NCI-H524 (cell line): ENCODE measurements around the gene SLC66A3.

ENCODE experiments used
- DNase-seq, 2 experiments: peaks; one replicate each; lab custom pipeline; 2025; lab: John Stamatoyannopoulos, UW

Gene SLC66A3

DNA sequence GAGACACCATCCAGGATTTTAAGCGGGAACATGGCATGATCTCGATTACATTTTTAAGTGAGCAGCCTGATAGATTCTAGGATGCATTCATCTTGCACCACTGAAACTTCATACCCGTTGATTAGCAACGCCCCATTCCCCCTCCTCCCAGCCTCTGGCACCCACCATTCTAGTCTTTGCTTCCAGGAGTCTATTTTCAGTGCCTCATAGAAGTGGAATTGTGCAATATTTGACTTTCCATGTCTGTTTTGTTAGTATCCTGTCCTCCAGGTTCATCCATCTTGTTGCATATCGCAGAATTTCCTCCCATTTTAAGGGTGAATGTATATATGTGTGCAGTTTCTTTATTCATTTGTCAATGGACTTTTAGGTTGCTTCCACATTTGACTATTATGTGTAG lies 20.9 kb upstream of the SLC66A3 start:
- DNase-seq = no peak

DNA sequence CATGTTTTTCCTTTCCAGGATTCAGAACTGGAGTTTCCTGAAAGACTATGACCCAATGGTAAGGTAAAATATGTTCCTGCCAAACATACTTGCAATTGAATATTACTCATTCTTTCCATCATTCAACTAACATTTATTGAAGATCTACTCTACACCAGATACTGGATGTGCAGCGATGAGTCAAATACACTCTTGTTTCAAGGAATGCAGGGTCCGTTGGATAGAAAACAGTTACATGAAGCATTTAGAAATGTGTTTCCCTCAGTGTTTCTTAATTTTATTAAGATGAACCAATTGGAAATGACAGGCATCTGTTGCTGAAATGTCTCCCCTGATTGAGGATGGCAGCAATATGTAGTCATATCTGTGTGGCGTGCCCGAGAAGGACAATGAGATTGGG lies 14.8 kb upstream of the SLC66A3 start:
- no peak for DNase-seq

DNA sequence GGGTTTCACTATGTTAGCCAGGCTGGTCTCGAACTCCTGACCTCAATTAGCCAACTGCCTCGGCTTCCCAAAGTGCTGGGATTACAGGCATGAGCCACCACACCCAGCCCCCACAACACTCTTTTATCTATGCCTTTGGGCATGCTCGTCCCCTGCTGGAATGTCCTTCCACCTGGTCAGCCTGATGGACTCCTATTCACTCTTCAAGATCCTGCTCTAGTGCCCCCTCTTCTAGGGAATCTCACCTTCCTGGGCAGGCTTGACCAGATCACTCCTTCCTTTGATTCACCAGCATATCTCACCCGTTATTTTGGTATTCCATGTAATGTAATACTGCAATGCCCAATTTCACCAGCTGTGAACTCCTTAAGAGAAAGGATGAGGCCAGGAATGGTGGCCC lies 13.9 kb upstream of the SLC66A3 start:
- DNase-seq = no peak

DNA sequence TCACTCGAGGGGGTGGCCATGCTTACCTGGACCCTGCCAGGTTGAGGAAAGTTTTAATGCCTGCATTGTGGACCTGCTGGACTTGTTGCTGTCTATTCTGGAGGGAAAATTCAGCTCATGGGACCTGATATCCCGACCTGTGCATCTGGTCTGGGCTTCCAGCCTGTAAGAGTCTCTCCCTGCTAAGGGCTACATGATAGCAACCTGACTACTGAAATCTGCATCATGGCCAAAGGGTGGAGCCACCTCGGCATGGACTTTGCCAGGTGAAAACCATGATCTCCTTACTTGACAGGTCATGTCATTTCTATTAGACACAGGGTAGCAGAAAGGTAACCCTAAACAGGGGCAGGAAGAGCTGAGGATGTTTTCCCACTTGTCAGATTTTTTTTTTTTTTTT lies 12.9 kb upstream of the SLC66A3 start:
- no peak for DNase-seq

DNA sequence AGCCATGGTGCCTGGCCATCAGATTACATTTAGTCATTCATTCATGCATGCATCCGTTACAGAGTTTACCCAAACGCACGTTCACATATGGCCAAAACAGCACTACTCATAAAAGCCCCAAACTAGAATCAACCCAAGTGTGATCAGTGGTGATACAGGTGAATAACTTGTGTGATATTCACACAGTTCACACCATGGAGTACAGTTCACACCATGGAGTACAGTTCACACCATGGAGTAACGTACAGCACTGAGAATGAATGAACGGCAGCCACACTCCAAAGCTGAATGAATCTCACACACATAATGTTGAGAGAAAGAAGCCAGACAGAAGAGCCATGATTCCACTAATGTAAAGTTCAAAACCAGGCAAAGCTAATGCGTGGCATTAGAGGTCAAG lies 12.3 kb upstream of the SLC66A3 start:
- DNase-seq = no peak

DNA sequence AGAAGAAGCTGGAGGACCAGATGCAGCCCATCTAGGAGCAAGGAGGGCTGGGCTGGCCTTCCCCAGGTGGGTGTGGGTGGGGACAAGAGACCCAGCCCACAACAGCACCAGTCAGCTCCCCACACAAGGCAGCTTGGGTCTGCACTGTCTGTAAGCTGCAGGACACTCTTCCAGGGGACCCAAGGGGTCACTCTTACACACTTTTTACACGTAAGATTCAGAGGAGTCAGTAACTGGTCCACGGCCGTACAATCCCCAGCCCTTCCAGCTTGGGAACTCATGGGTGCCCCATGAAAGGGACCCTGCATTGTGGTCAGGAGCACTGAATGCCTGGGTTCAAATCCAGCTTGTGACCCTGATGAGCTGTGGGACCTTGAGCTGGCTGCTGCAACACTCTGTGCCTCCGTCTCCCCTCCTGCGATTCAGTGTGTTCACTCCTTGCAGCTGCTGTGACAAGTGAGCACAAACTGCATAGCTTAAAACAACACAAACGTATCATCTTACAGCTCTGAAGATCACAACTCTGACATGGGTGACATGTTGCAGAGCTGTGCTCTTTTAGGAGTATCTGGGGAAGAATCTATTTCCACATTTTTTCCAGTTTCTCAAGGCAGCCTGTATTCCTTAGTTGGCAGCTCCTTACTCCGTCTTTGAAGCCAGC lies 11.1 kb upstream of the SLC66A3 start:
- DNase-seq = no peak

DNA sequence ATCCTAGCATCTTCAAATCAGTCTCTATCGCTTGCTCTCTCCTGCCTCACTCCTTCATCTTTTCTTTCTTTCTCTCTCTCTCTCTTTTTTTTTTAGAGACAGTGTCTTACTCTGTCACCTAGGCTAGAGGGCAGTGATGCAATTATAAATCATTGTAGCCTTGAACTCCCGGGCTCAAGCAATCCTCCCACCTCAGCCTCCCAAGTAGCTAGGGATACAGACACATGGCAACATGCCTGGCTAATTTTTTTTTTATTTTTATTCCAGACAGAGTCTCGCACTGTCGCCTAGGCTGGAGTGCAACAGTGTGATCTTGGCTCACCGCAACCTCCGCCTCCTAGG lies 10.6 kb upstream of the SLC66A3 start:
- no peak for DNase-seq

DNA sequence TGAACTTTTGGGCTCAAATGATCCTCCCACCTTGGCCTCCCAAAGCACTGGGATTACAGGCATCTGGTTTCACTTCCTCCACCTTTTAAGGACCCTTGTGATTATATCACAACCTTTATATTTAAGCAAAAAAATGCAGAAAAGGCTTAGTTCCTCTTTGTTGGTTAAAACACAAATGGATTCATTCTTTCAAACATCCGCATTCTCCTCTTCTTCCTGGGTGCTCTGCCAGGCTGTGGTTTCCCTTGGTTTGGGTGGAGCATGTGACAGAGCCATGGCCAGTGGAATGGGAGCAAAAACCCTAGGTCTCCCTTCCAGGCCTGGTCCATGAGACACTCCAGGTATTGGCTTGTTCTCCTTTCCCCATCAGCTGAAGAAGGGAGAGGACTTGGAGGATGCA lies 9.9 kb upstream of the SLC66A3 start:
- no peak for DNase-seq

DNA sequence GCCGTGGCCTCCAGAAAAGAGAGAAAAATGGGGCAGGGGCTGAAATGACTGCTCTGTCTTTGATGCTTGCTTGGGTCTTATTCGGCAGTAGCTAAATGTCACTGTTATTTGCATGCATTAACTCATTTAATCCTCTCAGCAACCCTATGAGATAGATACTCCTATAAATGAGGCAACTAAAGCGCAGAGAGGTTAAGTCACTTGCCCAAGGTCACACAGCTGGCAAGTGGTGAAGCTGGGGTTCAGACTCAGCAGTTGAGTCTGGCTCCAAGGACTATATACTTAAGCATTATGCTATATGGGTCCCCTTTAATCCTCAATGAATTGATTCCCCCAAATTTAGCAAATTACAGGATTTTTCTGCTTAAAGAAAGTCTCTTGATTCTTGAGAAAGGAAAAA lies 9.2 kb upstream of the SLC66A3 start:
- DNase-seq = no peak

DNA sequence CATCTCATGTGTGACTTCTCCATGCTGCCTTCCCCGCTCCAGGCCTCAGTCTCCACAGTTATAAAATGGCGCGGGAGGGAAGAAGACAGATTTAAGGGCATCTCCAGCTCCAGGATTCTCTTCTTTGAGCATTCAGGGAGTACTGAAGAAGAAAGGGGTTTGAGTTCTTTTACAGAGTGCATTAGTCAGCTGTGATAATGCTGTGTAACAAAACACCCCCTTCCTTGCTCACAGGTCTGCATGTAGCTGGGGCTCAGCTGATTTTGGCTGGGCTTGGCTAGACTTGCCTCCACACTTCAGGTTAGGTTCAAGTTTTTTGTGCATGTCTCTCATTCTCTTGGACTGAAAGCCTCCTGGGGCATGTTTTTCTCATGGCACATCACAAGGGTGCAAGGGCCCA lies 8.0 kb upstream of the SLC66A3 start:
- DNase-seq = no peak

DNA sequence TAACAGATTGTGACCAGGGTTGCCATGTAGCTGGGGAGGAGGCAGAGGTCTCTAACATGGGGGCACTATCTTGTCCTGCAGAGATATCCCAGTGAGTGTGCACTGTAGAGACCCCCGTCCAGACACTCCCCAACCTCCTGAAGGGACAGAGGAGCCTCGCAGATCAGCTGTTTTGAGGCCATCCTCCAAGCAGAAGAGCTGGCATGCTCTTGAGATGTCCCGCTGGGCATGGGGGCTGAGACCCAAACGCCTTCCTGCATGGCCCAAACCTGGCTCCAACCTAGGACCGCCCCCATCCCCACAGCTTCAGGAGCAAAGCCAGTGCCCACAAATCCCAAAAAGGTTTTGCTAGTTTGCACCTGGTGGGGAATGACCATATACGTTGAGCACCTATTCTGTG lies 2.7 kb upstream of the SLC66A3 start:
- DNase-seq = no peak

DNA sequence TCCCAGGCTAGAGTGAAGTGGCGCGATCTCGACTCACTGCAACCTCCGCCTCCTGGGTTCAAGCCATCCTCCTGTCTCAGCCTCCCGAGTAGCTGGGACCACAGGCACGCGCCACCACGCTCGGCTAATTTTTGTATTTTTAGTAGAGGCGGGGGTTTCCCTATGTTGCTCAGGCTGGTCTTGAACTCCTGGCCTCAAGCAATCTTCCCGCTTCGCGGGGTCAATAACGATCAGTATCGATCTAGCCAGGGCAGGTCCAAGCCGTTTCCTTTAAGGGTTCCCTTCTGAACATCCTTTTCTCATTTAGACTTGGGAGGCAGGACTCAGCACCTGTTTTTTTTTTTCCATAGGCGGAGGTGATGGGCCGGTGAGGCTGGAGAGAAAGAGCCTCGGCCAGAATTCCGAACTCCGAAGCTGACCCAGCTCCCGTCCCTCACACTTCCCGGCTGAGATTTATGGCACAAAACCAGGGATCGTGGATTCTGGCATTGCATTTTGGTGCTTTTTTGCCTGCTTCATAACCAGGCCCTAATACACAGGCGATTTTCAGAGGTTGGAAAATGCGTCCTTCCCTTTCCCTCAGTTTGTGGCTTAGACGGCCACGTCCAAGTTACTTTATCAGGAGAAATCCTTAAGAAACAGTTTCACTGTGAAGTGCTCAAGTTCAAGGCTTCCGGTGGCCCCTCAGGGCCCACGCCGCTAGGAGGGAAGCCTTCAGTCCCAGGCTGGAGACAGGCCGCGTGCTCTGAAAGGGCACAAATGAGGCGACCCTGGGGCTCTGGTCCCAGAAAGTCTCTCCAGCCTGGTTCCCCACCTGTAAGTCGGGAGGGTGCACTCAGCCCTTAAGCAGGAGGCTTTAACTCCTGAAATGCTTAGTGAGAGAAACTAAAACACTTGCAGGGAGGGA lies 998 bp upstream of the SLC66A3 start:
- peak in 1 of 2 experiments; percentile 63 for DNase-seq

DNA sequence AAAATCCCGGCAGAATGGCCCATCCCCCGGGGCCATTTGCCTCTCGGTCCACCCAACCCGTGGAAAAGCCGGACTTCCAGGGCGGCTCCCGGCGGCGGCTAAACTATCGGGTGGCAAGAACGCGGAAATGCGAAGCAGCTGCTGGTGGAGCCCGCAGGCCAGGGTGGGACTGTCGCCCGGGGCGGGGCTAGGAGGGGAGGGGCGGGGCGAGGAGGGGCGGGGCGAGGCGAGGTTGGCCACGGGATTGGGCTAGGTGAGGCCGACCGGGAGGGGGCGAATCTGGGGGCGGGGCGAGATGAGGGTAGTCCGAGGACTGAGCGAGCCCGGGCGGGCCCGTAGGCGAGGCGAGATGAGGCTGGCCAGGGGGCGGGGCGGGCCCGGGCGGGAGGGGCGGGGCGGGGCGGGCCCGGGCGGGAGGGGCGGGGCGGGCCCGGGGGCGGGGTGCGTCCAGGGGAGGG lies 315 bp upstream of the SLC66A3 start:
- peak; percentile 87 to 93 for DNase-seq

DNA sequence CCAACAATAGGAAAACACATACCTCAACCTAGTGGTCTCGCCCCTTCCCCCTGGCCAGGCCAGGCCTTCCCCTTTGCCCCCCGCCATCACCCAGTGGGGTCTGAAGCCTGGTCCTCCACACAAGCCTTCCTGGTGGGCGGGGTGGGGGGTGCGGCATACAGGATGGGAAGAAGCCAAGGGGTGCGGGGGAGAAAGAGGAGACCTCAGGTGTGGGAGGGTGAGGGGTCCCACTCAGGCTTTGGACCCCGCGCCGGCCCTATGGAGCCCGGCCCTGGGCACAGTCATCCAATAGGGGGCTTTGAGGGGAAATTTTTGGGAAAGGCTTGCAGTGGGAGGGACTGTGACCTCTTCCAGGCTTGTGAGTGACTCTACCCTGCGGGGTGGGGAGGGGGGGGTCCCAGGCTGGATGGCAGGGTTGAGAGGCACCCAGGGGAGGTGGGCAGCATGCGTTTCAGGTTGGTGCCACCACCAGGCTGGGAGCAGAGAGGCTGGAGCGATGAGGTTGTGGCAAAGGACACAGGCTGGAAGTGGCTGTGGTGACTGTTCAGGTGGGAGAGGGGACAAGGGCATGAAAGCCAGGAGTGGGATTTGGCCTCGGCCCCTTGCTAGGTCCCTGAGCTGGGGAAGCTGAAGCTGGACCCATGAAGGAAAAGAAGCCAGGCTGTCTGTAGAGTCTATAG lies 1.3 kb downstream of the SLC66A3 start:
- DNase-seq = no peak

DNA sequence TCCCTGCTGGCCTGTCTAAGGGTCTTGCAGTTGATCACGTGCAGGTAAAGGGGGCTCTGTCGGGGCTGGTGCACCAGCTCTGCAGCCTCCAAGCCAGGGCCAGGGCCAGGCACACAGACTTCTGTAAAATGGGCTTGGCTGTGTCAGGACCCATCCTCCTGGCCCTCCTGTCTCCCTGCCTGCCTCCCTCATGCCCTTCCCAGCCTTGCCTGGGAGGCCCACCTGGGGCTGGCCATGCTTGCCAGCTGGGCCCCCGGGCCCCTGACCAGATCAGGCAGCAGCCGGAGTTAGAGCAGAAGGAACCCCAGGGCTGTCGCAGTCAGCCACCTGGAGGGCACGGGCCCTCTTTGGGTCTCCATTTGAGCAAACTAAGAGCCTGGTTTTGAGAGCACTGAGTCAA lies 2.0 kb downstream of the SLC66A3 start:
- no peak for DNase-seq

DNA sequence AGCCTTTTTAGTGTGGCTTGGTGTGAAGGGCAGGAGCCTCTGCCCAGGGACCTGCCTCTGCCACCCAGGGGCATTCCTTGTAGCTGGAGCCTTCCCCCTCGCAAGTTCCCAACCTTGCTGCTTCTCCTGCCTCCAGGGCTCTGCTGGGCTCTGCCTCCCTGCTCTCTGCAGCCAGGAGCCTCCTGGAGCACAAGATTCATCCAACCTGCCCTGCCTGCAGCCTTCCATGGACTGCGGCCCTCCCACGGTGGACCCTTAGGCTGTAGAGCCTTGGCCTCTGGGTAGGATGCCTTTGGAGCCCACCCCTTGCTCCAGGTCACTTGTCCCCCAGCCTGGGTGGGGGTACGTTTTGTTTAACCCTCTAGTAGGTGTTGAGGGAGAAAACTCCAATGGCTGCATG lies 2.5 kb downstream of the SLC66A3 start:
- DNase-seq = no peak

DNA sequence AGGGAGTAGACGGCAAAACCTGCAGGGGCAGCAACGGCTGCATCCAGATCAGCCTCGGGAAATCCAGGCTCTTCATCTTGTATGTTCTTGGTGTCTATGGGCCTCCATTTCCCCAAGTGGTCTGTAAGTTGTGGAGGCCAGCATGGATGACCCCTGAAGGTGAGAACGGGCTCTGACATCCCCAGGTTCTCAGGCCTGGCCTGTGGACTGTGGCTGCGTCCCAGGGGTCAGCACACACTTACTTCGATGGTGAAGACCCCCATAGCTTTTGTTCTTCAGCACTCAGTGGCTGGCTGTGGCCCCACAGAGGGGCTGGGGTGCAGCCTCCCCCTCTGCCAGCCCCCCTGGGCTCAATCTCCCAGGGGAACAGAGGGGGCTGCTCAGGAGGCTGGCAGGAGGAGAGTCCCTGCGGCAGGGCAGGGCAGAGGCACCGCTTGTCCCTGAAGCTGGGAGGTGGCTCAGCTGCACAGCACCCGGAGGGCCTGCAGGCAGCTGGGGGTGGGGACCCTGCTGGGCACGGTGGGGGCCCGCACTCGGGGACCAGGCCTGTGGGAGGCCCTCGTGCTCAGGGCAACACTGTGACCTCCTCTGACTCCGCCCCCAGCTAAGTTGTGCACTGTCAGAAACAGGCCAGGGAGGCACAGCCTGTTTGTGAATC lies 3.8 kb downstream of the SLC66A3 start:
- DNase-seq = no peak

DNA sequence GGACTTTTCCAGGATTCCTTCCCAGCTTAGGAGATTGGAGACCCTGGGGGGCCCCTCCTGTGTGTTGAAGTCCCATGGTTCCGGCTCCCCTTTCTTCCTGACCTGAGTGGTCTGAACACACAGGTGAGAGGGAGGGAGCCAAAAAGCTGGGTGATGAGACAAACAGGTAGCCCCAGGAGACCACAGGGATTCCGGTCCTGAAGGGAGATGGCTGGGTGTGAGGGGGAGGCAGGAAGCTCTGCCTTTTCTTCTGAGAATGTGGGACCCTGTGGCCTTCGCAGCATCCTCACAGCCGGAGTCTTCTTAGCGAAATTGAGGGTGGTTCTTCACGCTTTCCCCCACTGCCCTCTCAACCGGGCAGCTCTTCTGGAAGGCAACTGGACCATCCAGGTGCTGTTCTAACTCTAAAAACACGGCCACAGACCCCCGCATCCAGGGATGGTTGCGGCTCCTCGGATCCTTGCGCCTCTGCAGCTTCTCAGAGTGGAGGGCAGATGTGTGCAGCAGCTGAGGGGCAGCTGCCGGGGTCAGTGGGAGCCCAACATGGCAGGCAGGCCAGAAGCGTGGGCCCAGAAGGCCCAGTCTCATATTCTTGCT lies 4.4 kb downstream of the SLC66A3 start:
- DNase-seq = no peak

DNA sequence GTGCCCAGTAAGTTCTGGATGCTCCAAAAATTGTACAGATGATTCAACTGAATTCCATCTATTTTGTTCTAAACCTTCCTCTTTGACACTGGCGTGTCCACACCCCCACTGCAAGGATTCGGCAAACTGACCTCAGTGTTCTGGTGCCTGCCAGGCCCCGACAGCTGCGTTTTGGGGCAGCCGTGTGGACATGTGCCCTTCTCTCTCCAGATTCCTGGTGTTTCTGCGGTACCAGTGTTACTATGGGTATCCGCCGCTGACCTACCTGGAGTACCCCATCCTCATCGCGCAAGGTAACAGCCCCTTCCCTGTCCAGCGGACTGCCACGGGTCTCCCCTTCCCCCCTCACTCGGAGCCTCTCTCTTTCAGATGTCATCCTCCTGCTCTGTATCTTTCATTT lies 5.0 kb downstream of the SLC66A3 start:
- DNase-seq = no peak

DNA sequence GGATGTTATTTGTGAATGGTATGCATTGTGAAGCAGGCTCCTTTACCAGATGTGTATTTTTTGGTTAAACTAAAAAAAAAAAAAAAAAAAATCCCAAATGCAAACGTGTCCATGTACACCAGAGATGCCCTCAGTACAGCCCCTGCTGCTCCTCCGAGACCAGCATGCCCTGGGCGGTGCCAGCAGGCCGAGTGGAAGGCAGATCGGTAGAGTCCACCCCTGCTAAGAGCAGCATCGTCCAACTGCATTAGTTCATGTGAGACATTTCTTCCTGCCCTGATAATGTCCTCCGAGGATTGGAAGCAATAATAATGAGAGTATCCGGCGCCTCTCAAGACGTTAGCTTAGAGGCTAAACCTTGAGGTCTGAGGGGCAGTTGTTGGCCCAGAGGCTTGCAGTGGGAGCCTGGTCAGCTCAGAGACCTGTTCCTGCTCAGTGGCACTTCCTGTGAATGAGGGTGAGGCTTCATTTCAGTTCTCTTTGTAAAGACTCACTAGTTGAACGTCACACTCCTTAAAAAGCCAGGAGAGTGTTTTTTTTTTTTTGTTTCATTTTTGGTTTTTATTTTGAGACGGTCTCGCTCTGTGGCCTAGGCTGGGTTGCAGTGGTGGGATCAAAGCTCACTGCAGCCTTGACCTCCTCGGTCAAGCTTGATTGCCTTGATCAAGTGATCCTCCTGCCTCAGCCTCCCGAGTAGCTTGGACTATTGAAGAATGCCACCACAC lies 5.6 kb downstream of the SLC66A3 start:
- DNase-seq = no peak

DNA sequence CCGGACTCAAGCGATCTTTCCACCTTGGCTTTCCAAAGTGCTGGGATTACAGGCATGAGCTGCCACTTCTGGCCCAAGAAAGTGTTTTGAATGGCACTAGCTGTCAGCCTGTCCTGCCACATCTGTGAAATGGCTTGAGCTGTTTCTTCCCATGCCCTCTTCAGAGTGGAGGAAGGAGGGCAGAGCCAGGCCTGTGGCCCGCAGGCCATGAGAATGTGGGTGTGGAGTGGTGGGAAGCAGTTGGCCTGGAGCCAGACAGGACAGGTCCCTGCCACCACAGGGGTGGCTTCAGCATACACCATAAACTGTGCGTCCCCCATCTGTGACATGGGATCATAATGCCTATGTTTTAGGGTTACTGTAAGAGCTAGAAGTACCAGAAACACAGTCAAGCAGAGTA lies 6.5 kb downstream of the SLC66A3 start:
- no peak for DNase-seq
